Germinal center (tissue), 1 donor: ENCODE measurements around the gene BCL7C.
"Not testable (repeated sequence)": the region's sequence is repeated elsewhere in the genome, so short reads cannot be mapped to it uniquely, and the experiment has no call there.

Experiments used
- DNase-seq: peaks from one replicate; pipeline ENCODE4 v3.0.0; 2012; ENCODE audit warnings: mixed read lengths, low spot score

BCL7C gene

DNA sequence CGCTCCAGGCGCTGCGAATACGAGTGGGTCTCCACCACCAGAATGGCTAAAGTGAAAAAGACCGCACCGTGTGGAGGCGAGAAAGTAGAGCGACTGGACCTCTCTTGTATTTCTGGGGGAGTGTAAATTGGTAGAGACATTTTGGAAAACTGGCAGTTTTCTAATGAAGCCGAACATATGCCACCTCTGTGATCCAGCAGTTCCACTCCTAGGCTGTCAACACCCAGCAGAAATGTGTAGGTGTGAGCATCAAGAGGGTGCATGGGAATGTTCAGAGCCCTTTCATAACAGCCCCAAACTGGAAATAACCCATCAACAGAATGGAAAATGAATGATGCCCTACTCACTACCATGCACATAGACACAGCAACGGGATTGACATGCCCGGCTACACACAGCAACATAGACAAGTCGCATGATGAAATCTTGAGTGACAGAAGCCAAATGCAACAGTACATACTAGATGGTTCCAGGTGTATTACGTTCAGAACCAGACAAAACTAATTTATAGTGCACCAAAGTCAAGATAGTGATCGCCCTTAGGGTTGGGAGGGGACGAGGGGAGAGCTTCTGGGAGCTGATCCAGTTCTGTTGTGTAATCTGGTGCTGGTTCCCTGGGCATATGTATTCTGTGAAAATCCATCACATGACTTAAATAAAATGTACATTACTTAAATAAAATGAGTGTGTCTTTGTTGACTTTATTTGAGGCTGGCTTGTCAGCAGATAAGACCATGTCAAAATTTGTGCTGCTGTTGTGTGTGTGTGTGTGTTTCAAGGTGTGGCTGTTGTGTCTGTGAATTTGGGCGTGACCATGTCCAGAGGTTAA lies 877 bp upstream of the BCL7C start:
- no peak for DNase-seq

DNA sequence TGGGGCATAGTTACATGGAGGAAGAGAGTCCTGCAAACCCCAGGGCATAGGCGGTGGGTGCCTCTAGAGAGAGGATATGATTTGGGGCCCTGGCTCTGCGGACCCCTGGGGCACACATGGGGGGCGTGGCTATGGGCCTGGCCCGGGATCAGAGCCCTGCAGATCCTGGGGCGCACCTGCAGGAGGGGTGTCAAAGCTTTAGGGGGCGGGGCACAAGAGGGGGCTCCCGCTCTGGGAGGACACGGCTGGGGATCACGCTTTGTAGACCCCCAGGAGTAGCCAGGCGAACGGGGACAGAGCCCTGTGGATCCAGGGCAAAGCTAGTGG lies 497 bp downstream of the BCL7C start:
- peak; percentile 40 for DNase-seq

- no peak for DNase-seq
These were observed 1.0 kb downstream of the BCL7C start for GRCh38 chr16:30892670-30893416.

GRCh38 chr16:30891043-30891823 lies 2.6 kb downstream of the BCL7C start:
- DNase-seq = not testable (repeated sequence)

DNA sequence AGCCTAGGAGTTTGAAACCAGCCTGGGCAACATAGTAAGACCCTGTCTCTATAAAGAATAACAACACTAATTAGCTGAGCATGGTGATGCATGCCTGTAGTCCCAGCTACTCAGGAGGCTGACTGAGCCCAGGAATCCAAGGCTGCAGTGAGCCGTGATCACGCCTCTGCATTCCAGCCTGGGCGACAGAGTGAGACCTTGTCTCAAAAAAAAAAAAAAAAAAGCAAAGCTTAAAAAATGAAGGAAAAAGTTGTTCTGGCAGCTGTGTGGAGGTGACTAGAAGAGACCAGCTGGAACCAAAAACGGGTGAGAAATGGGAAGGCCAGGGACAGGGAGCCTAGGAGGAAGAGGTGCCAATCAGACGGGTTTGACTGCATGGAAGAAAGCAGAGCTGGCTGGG lies 4.2 kb downstream of the BCL7C start:
- DNase-seq = no peak

DNA sequence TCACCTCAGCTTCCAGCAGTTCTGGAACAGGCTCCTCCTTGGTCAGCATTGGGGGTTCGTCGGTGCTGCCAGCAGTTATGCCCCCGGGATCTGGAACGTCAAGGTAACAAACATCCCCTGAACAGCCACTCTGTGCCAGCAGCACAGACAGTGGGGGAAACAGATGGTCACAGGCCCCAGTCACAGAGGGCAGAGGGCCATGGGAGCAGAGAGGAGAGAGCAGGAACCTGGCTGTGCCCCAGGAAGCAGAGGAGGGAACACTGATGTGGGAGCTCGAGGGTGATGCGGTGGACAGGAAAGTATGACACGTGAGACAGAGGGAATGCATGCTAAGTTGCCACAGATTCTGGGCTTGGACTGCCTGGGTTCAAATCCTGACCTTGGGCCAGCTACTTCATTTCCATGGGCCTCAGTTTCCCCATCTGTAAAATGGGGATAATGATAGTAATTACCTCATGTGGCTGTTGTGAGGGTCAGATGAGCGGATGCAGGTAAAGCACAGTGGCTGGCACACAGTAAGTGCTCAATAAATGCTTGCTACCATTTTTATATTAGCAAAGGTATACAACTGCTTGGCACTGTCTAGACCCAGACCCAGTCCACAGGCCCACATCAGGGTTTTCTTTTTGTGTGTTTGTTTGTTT lies 4.9 kb downstream of the BCL7C start:
- DNase-seq = no peak

GRCh38 chr16:30887927-30888326 lies 6.0 kb downstream of the BCL7C start:
- no peak for DNase-seq

- no peak for DNase-seq
These were observed 7.7 kb downstream of the BCL7C start for GRCh38 chr16:30886145-30886544.

DNA sequence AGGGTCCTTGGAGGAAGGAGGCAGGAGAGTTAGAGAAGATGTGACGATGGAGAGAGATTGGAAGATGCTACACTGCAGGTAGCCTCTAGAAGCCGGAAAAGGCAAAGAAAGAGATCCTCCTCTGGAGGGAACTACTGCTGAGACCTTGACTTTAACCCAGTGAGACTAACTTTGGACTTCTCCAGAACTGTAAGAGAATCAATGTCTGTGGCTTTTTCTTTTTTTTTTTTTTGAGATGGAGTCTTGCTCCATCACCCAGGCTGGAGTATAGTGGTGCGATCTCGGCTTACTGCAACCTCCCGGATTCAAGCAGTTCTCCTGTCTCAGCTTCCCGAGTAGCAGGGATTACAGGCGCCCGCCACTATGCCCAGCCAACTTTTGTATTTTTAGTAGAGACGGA lies 8.7 kb downstream of the BCL7C start:
- DNase-seq = no peak

- peak; percentile 49 for DNase-seq
These were observed 9.1 kb downstream of the BCL7C start for GRCh38 chr16:30884760-30885159.

GRCh38 chr16:30882429-30883310 lies 11.2 kb downstream of the BCL7C start:
- DNase-seq = no peak

DNA sequence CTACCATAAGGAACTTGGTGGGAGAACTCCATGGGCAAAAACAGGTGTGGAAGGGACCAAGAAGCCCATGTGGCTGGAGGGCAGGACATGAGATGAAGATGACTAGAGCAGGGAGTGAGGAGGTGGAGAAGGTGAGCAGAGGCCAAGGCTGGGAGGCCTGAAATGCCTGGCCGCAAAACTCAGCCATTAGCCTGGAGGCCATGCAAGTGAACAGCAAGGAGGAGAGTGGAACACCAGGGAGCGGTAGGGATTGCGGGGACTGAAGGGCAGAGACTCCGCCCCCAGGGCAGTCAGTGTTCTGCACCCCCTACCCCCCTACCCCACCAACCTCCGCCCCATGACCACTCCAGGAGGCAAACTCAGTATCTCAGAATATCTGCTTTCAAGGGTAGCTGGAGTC lies 17.0 kb downstream of the BCL7C start:
- no peak for DNase-seq

- peak; percentile 59 for DNase-seq
These were observed 17.7 kb downstream of the BCL7C start for GRCh38 chr16:30875871-30876801.

DNA sequence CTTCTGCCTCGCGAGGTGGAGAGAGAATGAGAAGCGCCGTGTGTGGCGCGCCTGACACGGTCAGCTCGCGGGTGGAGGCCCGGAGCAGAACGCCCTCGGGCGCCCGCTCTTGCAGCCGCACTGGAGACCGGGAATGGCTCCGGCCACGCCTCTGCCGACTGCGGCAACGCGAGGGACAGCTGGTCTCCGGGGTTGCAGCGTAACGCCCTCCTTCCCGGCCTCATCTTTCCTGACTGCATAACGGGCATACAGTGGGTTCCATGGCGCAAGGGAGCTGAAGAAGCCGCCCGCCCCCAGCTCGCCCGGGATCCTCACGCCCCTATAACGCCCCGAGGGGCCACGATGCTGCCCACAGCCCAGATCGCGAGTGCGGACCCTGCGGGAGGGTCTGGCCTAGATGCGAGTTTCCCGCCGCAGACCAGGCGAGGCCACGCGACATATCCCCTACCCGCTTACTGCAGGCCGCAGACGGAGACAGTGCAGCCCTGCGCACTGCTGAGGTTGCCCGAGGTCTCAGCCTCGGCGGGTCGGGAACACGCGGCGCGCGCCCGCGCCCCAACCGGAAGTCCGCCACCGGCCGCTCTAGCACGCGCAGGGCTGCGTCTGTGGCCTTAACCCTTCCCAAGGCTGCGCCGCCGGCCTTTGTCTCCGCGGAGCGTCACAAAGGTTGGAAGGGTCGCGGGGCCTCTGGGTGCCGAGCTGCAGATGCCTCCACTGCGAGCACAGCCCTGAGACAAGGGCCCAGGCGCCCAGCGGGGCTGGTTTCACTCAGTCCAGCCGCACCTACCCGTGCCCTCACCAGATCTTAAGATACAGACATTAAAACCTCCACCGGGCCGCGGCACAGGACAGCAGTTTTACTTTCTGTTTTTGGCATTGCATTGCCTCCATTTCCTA lies 18.8 kb downstream of the BCL7C start:
- DNase-seq = peak; percentile 86

GRCh38 chr16:30874244-30874820 lies 19.5 kb downstream of the BCL7C start:
- no peak for DNase-seq

DNA sequence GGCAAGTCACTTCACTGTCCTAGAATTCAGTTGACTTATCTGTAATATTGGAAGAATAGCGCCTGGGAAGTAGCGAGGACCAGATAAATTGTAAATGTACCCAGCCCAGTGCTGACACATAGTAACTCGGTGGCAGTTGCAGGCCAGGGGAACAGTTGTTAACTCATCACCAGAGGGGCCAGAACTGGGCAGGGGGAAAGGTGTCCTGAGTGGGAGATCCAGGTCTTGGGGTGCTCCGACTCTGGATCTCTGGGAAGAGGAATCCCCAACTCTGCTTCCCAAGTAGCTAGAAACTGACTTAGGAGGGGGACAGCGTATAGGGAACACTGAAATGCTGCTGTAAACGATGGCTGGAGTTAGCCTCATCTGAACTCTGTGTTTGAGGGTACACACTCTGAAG lies 23.0 kb downstream of the BCL7C start:
- DNase-seq = no peak

GRCh38 chr16:30867747-30868146 lies 26.1 kb downstream of the BCL7C start:
- DNase-seq = no peak

- DNase-seq = no peak
These were observed 27.8 kb downstream of the BCL7C start for GRCh38 chr16:30866031-30866430.

- DNase-seq = not testable (repeated sequence)
These were observed 30.7 kb downstream of the BCL7C start for GRCh38 chr16:30863178-30863577.
